AG09319 (cell line): ENCODE results near the gene USP32.

Source experiments
- DNase-seq: peaks from one replicate; pipeline ENCODE4 v3.0.0-alpha.2; 2010; ENCODE audit warnings: low read depth; ENCODE audit errors: extremely low read depth
- CTCF ChIP-seq: IDR thresholded peaks from 2 replicates; pipeline ENCODE4 v1.5.1; 2011; ENCODE audit warnings: low read depth, mild to moderate bottlenecking, inconsistent platforms, low read length, moderate library complexity

The USP32 gene

GRCh38 chr17:60159479-60159866 is 232.5 kb downstream of the USP32 start:
- TF ChIP-seq CTCF: no peak
- DNase-seq: no peak

- no peak for DNase-seq
- TF ChIP-seq CTCF: no peak
Measured at GRCh38 chr17:60158751-60159478, 233.0 kb downstream of the USP32 start.

GRCh38 chr17:60157487-60158040 is 234.4 kb downstream of the USP32 start:
- no peak for DNase-seq
- no peak for TF ChIP-seq CTCF

- TF ChIP-seq CTCF: no peak
- no peak for DNase-seq
Measured at GRCh38 chr17:60156746-60157145, 235.2 kb downstream of the USP32 start.

- no peak for DNase-seq
- no peak for TF ChIP-seq CTCF
Measured at GRCh38 chr17:60155815-60156214, 236.1 kb downstream of the USP32 start.

- TF ChIP-seq CTCF: no peak
- DNase-seq: no peak
Measured at GRCh38 chr17:60155427-60155814, 236.5 kb downstream of the USP32 start.

GRCh38 chr17:60154616-60155426 is 237.1 kb downstream of the USP32 start:
- no peak for DNase-seq
- no peak for TF ChIP-seq CTCF
